ENCODE results near the gene VPS36.
"Not testable (repeated sequence)": the region's sequence is repeated elsewhere in the genome, so short reads cannot be mapped to it uniquely, and the experiment has no call there.

VPS36 gene

DNA sequence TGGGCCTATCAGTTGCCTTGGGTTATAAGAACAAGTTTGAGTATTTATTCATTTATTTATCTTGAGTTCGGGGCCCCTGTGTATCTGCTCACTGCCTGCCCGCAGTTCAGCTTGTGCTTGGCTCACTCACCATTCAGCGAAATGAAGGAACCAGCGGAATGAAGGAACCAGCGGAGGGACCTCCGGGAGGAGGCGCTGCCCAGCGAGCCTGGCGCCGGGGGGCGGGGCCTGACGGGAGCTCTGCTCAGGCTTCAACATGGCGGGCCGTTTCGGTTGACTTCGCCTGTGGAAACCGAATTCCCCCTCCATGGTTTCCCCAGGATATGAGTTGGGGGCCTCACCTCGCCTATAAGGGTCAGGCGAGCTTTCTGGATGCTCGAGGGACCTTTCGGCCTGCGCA, 38.3 kb upstream of the VPS36 start:
- H3K27ac ChIP-seq (ENCODE audit: low read length, poor library complexity, severe bottlenecking); H3K18ac ChIP-seq (ENCODE audit: low read depth in 1 of 2, low read length in 2 of 2); H3K36me3 ChIP-seq (ENCODE audit: control insufficient read depth in 1 of 2, insufficient read depth in 2 of 2, low read depth in 1 of 2, low read length in 2 of 2); H2BK120ac ChIP-seq (ENCODE audit: low read depth, low read length); H3K4me3 ChIP-seq (ENCODE audit: insufficient read depth in 1 of 2, low read depth in 1 of 2, low read length in 2 of 2); H3K79me1 ChIP-seq (replicated peaks; ENCODE audit: low read length, poor library complexity, severe bottlenecking); H3K4me2 ChIP-seq (ENCODE audit: low read length, poor library complexity, severe bottlenecking); H4K91ac ChIP-seq (ENCODE audit: low read length); H2BK12ac ChIP-seq (ENCODE audit: low read length in 2 of 2); H2AFZ ChIP-seq (ENCODE audit: low read depth, low read length); H3K4ac ChIP-seq (ENCODE audit: low read depth in 1 of 2, low read length in 2 of 2); H3K27me3 ChIP-seq (ENCODE audit: control insufficient read depth in 1 of 2, insufficient read depth in 1 of 2, low read length in 2 of 2); DNase-seq; H3K9me3 ChIP-seq (ENCODE audit: control insufficient read depth, low read length); H2BK15ac ChIP-seq (ENCODE audit: low read depth, poor library complexity, severe bottlenecking); H2BK5ac ChIP-seq (ENCODE audit: low read depth, low read length, poor library complexity, severe bottlenecking); H3K23ac ChIP-seq (ENCODE audit: low read length in 2 of 2); H2AK5ac ChIP-seq (ENCODE audit: low read length, severe bottlenecking); H3K9ac ChIP-seq (ENCODE audit: low read length); H3K14ac ChIP-seq (ENCODE audit: low read length in 2 of 2); H3K4me1 ChIP-seq (ENCODE audit: control insufficient read depth, insufficient read depth, low read depth, low read length); H4K8ac ChIP-seq (ENCODE audit: low read length): not testable (repeated sequence)
- WGBS = no CpG with 5 or more reads among the region's 22 CpGs

DNA sequence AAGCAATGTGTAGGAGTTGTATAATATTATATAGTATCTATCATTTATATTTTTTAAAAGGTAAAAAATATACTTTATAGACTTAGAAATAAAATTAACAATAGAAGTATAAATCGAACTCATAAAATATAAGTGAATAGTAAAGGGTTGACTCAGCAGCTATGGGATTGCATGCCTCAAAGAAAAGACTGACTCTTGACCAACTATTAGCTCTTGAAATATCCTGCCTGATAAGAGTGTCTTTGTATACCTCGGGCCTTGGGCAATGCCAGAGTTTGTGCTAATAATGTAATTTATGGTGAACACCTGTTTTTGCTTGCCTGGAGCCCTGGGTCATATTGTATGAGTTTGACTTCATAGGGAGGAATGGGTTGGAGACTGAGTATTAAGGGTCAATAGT, 36.6 kb upstream of the VPS36 start:
- 67% methylated on average over 1 of the region's 2 CpGs for WGBS
- H2BK15ac ChIP-seq (ENCODE audit: low read depth, poor library complexity, severe bottlenecking); H2AFZ ChIP-seq (ENCODE audit: low read depth, low read length); H3K23ac ChIP-seq (ENCODE audit: low read length in 2 of 2); H2BK5ac ChIP-seq (ENCODE audit: low read depth, low read length, poor library complexity, severe bottlenecking); H2BK120ac ChIP-seq (ENCODE audit: low read depth, low read length); H2AK5ac ChIP-seq (ENCODE audit: low read length, severe bottlenecking); H3K18ac ChIP-seq (ENCODE audit: low read depth in 1 of 2, low read length in 2 of 2); H3K27me3 ChIP-seq (ENCODE audit: control insufficient read depth in 1 of 2, insufficient read depth in 1 of 2, low read length in 2 of 2); H3K79me1 ChIP-seq (replicated peaks; ENCODE audit: low read length, poor library complexity, severe bottlenecking); H3K9me3 ChIP-seq (ENCODE audit: control insufficient read depth, low read length); H3K4me2 ChIP-seq (ENCODE audit: low read length, poor library complexity, severe bottlenecking); H4K91ac ChIP-seq (ENCODE audit: low read length); H3K36me3 ChIP-seq (ENCODE audit: control insufficient read depth in 1 of 2, insufficient read depth in 2 of 2, low read depth in 1 of 2, low read length in 2 of 2); H4K8ac ChIP-seq (ENCODE audit: low read length); H3K9ac ChIP-seq (ENCODE audit: low read length); H2BK12ac ChIP-seq (ENCODE audit: low read length in 2 of 2); H3K14ac ChIP-seq (ENCODE audit: low read length in 2 of 2); H3K4me1 ChIP-seq (ENCODE audit: control insufficient read depth, insufficient read depth, low read depth, low read length); H3K4me3 ChIP-seq (ENCODE audit: insufficient read depth in 1 of 2, low read depth in 1 of 2, low read length in 2 of 2); H3K27ac ChIP-seq (ENCODE audit: low read length, poor library complexity, severe bottlenecking); H3K4ac ChIP-seq (ENCODE audit: low read depth in 1 of 2, low read length in 2 of 2); DNase-seq: not testable (repeated sequence)

DNA sequence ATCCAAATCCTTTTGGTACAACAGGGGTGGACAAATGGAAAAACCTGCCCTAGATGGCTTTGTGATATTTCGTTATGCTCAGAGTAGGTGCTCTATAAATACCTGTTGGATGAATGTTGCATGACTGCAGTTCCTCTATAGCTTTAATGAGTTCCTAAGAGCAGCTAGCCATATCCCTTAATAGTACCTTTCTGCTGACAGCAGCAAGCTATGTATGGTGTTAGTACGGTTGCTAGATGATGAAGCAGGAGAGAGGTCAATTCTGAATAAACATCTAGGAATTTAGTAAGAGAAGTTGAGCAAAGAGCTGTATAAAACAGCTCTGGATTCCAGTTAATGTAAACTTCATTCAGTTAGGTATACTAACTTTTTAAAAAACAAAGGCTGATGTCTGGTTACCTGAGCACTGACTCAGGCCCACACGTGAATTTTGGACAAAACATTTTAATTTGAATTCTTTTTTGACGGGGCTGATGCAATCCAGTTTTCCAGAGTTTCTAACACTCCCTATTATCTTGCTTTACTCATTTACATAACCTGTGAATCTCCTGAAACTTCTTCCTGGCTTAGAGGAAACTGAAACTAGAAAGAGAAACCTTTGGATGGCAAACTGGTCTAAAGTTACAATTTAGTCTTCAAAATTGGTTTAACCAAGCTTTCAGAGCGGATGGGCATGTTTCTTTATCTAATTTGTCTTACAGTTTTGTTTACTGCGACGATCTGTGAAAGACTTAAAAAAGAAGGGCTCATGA, 30.4 kb upstream of the VPS36 start:
- not testable (repeated sequence) for H3K4me2 ChIP-seq (ENCODE audit: low read length, poor library complexity, severe bottlenecking); H4K91ac ChIP-seq (ENCODE audit: low read length); H3K79me1 ChIP-seq (replicated peaks; ENCODE audit: low read length, poor library complexity, severe bottlenecking); H3K27me3 ChIP-seq (ENCODE audit: control insufficient read depth in 1 of 2, insufficient read depth in 1 of 2, low read length in 2 of 2); H2AFZ ChIP-seq (ENCODE audit: low read depth, low read length); H3K18ac ChIP-seq (ENCODE audit: low read depth in 1 of 2, low read length in 2 of 2); H3K27ac ChIP-seq (ENCODE audit: low read length, poor library complexity, severe bottlenecking); H3K9ac ChIP-seq (ENCODE audit: low read length); H3K36me3 ChIP-seq (ENCODE audit: control insufficient read depth in 1 of 2, insufficient read depth in 2 of 2, low read depth in 1 of 2, low read length in 2 of 2); H4K8ac ChIP-seq (ENCODE audit: low read length); H2BK120ac ChIP-seq (ENCODE audit: low read depth, low read length); H3K4me1 ChIP-seq (ENCODE audit: control insufficient read depth, insufficient read depth, low read depth, low read length); DNase-seq; H3K23ac ChIP-seq (ENCODE audit: low read length in 2 of 2); H3K4me3 ChIP-seq (ENCODE audit: insufficient read depth in 1 of 2, low read depth in 1 of 2, low read length in 2 of 2); H3K14ac ChIP-seq (ENCODE audit: low read length in 2 of 2); H3K4ac ChIP-seq (ENCODE audit: low read depth in 1 of 2, low read length in 2 of 2); H3K9me3 ChIP-seq (ENCODE audit: control insufficient read depth, low read length); H2BK15ac ChIP-seq (ENCODE audit: low read depth, poor library complexity, severe bottlenecking); H2BK12ac ChIP-seq (ENCODE audit: low read length in 2 of 2); H2AK5ac ChIP-seq (ENCODE audit: low read length, severe bottlenecking); H2BK5ac ChIP-seq (ENCODE audit: low read depth, low read length, poor library complexity, severe bottlenecking)
- 96% methylated on average over 3 of the region's 7 CpGs for WGBS

DNA sequence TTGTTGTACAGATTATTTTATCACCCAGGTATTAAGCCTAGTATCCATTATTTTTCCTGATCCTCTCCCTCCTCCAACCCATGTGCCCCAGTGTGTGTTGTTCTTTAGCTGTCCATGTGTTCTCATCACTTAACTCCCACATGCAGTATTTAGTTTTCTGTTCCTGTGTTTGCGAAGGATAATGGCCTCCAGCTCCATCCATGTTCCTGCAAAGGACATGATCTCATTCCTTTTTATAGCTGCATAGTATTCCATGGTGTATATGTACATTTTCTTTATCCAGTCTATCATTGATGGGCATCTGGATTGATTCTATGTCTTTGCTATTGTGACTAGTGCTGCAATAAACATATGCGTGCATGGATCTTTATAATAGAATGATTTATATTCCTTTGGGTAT, 18.1 kb upstream of the VPS36 start:
- 100% methylated on average over 1 of the region's 2 CpGs for WGBS
- H3K27me3 ChIP-seq (ENCODE audit: control insufficient read depth in 1 of 2, insufficient read depth in 1 of 2, low read length in 2 of 2); DNase-seq: not testable (repeated sequence)

More for the DNA sequence above, 18.1 kb upstream of the VPS36 start:
- not testable (repeated sequence) for H2BK15ac ChIP-seq (ENCODE audit: low read depth, poor library complexity, severe bottlenecking); H3K23ac ChIP-seq (ENCODE audit: low read length in 2 of 2); H4K91ac ChIP-seq (ENCODE audit: low read length); H3K4me1 ChIP-seq (ENCODE audit: control insufficient read depth, insufficient read depth, low read depth, low read length); H3K27ac ChIP-seq (ENCODE audit: low read length, poor library complexity, severe bottlenecking); H3K14ac ChIP-seq (ENCODE audit: low read length in 2 of 2); H3K9me3 ChIP-seq (ENCODE audit: control insufficient read depth, low read length); H2AK5ac ChIP-seq (ENCODE audit: low read length, severe bottlenecking); H4K8ac ChIP-seq (ENCODE audit: low read length); H3K9ac ChIP-seq (ENCODE audit: low read length); H3K4me3 ChIP-seq (ENCODE audit: insufficient read depth in 1 of 2, low read depth in 1 of 2, low read length in 2 of 2); H3K4ac ChIP-seq (ENCODE audit: low read depth in 1 of 2, low read length in 2 of 2); H3K18ac ChIP-seq (ENCODE audit: low read depth in 1 of 2, low read length in 2 of 2); H2BK12ac ChIP-seq (ENCODE audit: low read length in 2 of 2); H3K4me2 ChIP-seq (ENCODE audit: low read length, poor library complexity, severe bottlenecking); H2BK120ac ChIP-seq (ENCODE audit: low read depth, low read length); H2BK5ac ChIP-seq (ENCODE audit: low read depth, low read length, poor library complexity, severe bottlenecking); H2AFZ ChIP-seq (ENCODE audit: low read depth, low read length)
- H3K79me1 ChIP-seq (replicated peaks; ENCODE audit: low read length, poor library complexity, severe bottlenecking) = peaks cover 15% of the 10 kb centered on the region
- peaks cover 10 to 55% of the 10 kb centered on the region in 2 experiments for H3K36me3 ChIP-seq (ENCODE audit: control insufficient read depth in 1 of 2, insufficient read depth in 2 of 2, low read depth in 1 of 2, low read length in 2 of 2)
